K562 (cell line): ENCODE results near the gene LCNL1. TPM values are rescaled to one million over a fixed set of nuclear protein-coding genes. Genes with fewer than 3 reads are reported as not detected.

Source experiments
- ATAC-seq: fragments of 200-7000 bp; cut with Tn5 transposase; 3 replicates; pipeline ENCODE4 v1.9.1; 2020; ENCODE audit warnings: moderate library complexity
- BruUV-seq: library from RNA; stranded (reverse); fragments of 400-500 nt; replicated peaks from 2 replicates; lab custom pipeline; 2021; lab: Mats Ljungman, UMichigan
- CTCF ChIA-PET: fragments of 300-600 bp; formaldehyde crosslinking; extraction: SDS; loops from one replicate; lab custom pipeline; 2021; ENCODE audit warnings: low intra/inter-chr PET ratio; lab: Yijun Ruan, JAX
- POLR2A ChIA-PET: fragments of 300-600, 350-650 bp; sonication (Branson Sonifier 250); formaldehyde crosslinking; extraction: SDS; loops from one replicate; lab custom pipeline; 2021; ENCODE audit warnings: antibody characterized with exemption, inconsistent platforms; lab: Yijun Ruan, JAX
- DNase-seq, 4 experiments: peaks; one replicate each; pipeline versions ENCODE4 v3.0.0 to v3.0.0-alpha.2; 2011 to 2018; ENCODE audit warnings: low spot score in 3 of 4, mixed read lengths in 3 of 4; ENCODE audit errors: extremely low read depth in 1 of 4
- FAIRE-seq: peaks from 2 replicates; lab custom pipeline; 2011; peaks lifted over from hg19 to GRCh38; lab: Jason Lieb, UNC
- H2AFZ ChIP-seq: 2 replicates; pipeline ENCODE4 v1.6.0; 2011; ENCODE audit warnings: low read depth, low read length, control low read depth, inconsistent platforms
- H3K27ac ChIP-seq: fragments of 200-600 bp; 3 replicates; pipeline ENCODE4 v1.8.0; 2011; ENCODE audit warnings: low read depth, mild to moderate bottlenecking, control low read depth, inconsistent platforms, low read length, moderate library complexity, mixed read lengths; ENCODE audit errors: extremely low read depth
- H3K27me3 ChIP-seq, 2 experiments: fragments of 300-600 bp in 1 of 2; 2 replicates in 1 of 2; 3 replicates in 1 of 2; pipeline versions ENCODE4 v1.6.0 to v1.8.0; 2011; ENCODE audit warnings: inconsistent platforms in 2 of 2, low read length in 2 of 2, mild to moderate bottlenecking in 1 of 2, mixed read lengths in 1 of 2, moderate library complexity in 1 of 2; ENCODE audit not compliant: control insufficient read depth in 2 of 2, insufficient read depth in 2 of 2
- H3K36me3 ChIP-seq: fragments of 300-600 bp; 3 replicates; pipeline ENCODE4 v1.8.0; 2011; ENCODE audit warnings: mild to moderate bottlenecking, low read length, inconsistent platforms; ENCODE audit not compliant: control insufficient read depth, insufficient read depth
- H3K4me1 ChIP-seq, 2 experiments: fragments of 200-600 bp in 1 of 2; replicated peaks in 1 of 2; 2 replicates in 1 of 2; 3 replicates in 1 of 2; pipeline versions ENCODE4 v1.5.1 to v1.8.0; 2011; ENCODE audit warnings: inconsistent platforms in 2 of 2, low read length in 2 of 2, mild to moderate bottlenecking in 1 of 2, mixed read lengths in 1 of 2, moderate library complexity in 1 of 2; ENCODE audit not compliant: control insufficient read depth in 2 of 2, insufficient read depth in 2 of 2
- H3K4me2 ChIP-seq: 2 replicates; pipeline ENCODE4 v1.6.1; 2011; ENCODE audit warnings: low read length, control low read depth, inconsistent platforms, mixed read lengths; ENCODE audit not compliant: insufficient read depth
- H3K4me3 ChIP-seq: fragments of 200-600 bp; sonication (generic), shearing (Covaris generic); 2 replicates; pipeline ENCODE4 v1.5.1; 2016; ENCODE audit warnings: control low read depth, inconsistent platforms
- H3K79me2 ChIP-seq: fragments of 200-600 bp; 3 replicates; pipeline ENCODE4 v1.8.0; 2011; ENCODE audit warnings: low read length, inconsistent platforms; ENCODE audit not compliant: control insufficient read depth, insufficient read depth
- H3K9ac ChIP-seq, 2 experiments: 2 replicates each; pipeline versions ENCODE4 v1.6.0 to v1.6.1; 2011; ENCODE audit warnings: low read depth in 2 of 2, low read length in 2 of 2, control low read depth in 1 of 2, inconsistent platforms in 1 of 2, mild to moderate bottlenecking in 1 of 2, mixed read lengths in 1 of 2; ENCODE audit not compliant: insufficient read depth in 1 of 2
- H3K9me1 ChIP-seq: one replicate; pipeline ENCODE4 v1.6.0; 2011; ENCODE audit warnings: inconsistent platforms, mild to moderate bottlenecking, low read length, moderate library complexity; ENCODE audit not compliant: control insufficient read depth, insufficient read depth
- H3K9me3 ChIP-seq: replicated peaks from 2 replicates; pipeline ENCODE4 v1.5.1; 2011; ENCODE audit warnings: low read depth, low read length, inconsistent platforms; ENCODE audit not compliant: control insufficient read depth, insufficient read depth
- H4K20me1 ChIP-seq: replicated peaks from 2 replicates; pipeline ENCODE4 v1.6.1; 2011; ENCODE audit warnings: low read length, inconsistent platforms, mixed read lengths; ENCODE audit not compliant: control insufficient read depth, insufficient read depth
- SETDB1 ChIP-seq: IDR thresholded peaks from one replicate; pipeline ENCODE4 v1.6.1; 2012; ENCODE audit warnings: low read length, control low read depth, inconsistent platforms
- SIX5 ChIP-seq, 2 experiments: IDR thresholded peaks; 2 replicates each; pipeline ENCODE4 v1.6.1; 2011; ENCODE audit warnings: low read length in 2 of 2, borderline replicate concordance in 1 of 2, low read depth in 1 of 2, mild to moderate bottlenecking in 1 of 2, moderate library complexity in 1 of 2; ENCODE audit not compliant: insufficient read depth in 1 of 2
- ZNF263 ChIP-seq: sonication (generic); formaldehyde crosslinking; IDR thresholded peaks from 2 replicates; pipeline ENCODE4 v1.8.0; 2022; ENCODE audit warnings: mild to moderate bottlenecking, missing genetic modification reagents, borderline replicate concordance
- WGBS: fragments of 100-300 bp; shearing (Covaris generic); methylation state at CpG from one replicate; pipeline ENCODE4 v1.1.6; 2016; ENCODE audit warnings: low coverage, mixed read lengths; ENCODE audit not compliant: insufficient coverage; ENCODE audit errors: missing lambda C conversion rate; 5-methylcytosine and 5-hydroxymethylcytosine counted together
- in situ Hi-C: fragments of 300-500 bp; cut with MboI; formaldehyde crosslinking; loops from 4 replicates; pipeline ENCODE4 v1.15.0; 2018; ENCODE audit warnings: inconsistent platforms, mixed read lengths
- intact Hi-C: fragments of 100-400 bp; cut with micrococcal nuclease; formaldehyde crosslinking; loops from 2 replicates; pipeline ENCODE4 v1.14.2; 2022
- polyA plus RNA-seq, 8 experiments: library from polyadenylated mRNA; depleted of rRNA in 4 of 8; stranded (reverse) in 5 of 8; unstranded in 3 of 8; fragments of >200 nt; fragmentation: Nextera tagmentation in 2 of 8; fragmentation: Illumina TruSeq in 1 of 8; extraction: Ambion mirVana in 2 of 8; extraction: Trizol in 1 of 8; gene quantifications; 2 replicates each; pipeline versions ENCODE4 v1.2.1 to v1.2.3, GENCODE V29; 2011 to 2014; ENCODE audit warnings: inconsistent platforms in 1 of 8, missing spikeins in 1 of 8
- total RNA-seq, 7 experiments: library from RNA; depleted of rRNA in 6 of 7; stranded (reverse); fragments of >200 nt in 6 of 7; fragmentation: Illumina TruSeq in 2 of 7; extraction: Trizol in 2 of 7; gene quantifications; 2 replicates each; pipeline versions ENCODE4 v1.2.1 to v1.2.3, GENCODE V29; 2011 to 2021; ENCODE audit warnings: low replicate concordance in 1 of 7
- TF ChIP-seq, protein P1 (sequence below): fragments of 200-800 bp; sonication (Bioruptor generic); IDR thresholded peaks from 2 replicates; pipeline ENCODE4 v1.6.1; 2017; ENCODE audit warnings: missing genetic modification characterization, missing compliant biosample characterization
- TF ChIP-seq, protein P2 (sequence below): fragments of 450-650 bp; IDR thresholded peaks from 2 replicates; pipeline ENCODE4 v1.6.1; 2018; ENCODE audit not compliant: partially characterized antibody

The LCNL1 gene
- total and polyA plus RNA-seq, 9 of the 15 experiments (the other 6 are each of a cell fraction or from before 2014, with no cell fraction given): 0.04 to 0.16 (median 0.04) TPM; not detected in 4

DNA sequence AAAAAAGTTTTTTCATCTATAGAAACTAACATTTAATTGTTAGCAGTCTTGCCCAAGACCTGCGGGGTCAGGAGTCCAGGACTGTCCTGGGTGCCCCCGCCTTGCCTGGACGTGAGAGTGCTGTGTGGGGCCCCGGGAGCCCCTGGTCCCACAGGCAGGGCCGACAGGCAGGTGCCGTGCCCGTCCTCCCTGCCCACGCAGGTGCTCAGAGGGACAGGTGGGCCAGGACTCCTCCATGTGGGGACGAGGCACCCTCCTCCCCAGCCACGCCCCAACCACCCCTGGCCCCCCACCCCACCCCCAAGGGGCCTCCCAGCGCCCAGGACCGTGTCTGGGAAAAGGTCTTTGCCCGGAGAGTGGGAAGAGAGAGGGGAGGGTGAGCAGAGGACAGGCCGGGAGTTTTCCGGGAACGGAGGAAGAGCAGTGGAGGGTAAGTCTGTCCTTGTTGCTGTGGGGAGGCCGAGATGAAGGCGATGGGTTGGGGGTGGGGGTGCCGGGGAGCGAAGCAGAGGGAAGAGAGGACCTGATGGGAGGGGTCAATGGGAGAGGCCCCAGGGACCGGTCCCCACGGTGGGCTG is 33.5 kb upstream of the LCNL1 start:
- FAIRE-seq: no peak
- no peak for DNase-seq
- H3K4me2 ChIP-seq: peak overlapping the region; percentile 74
- WGBS: 29% methylated on average over 11 of the region's 22 CpGs
- peaks cover 2% of the 10 kb centered on the region; the same call in 1 of the 3 replicates for H3K79me2 ChIP-seq
- peak; percentile 2 for ATAC-seq
- peaks cover 2% of the 10 kb centered on the region for H3K9me1 ChIP-seq
- intact Hi-C loops (loop anchor here (5.0 kb wide), 2 partner anchors 43 to 162 kb away; partner anchors contain the start of gene PAXX), in situ Hi-C loops (loop anchor here (5.0 kb wide), 1 partner anchor 88 kb away; no protein-coding TSS in a partner anchor)
- CTCF ChIA-PET: interaction anchor here (2.0 to 3.4 kb wide), 2 partner anchors 79 to 85 kb away, joined by 17 to 47 read pairs; partner anchors contain the start of gene ABCA2
- POLR2A ChIA-PET: interaction anchor here (0.6 to 1.0 kb wide), 2 partner anchors 13 to 26 kb away, joined by 3 read pairs; no protein-coding TSS in a partner anchor
- no peaks in the 10 kb centered on the region for H3K36me3 ChIP-seq
- no TSS peak for BruUV-seq
- H3K9ac ChIP-seq: peak overlapping the region; percentile 68 to 92; a peak in 3 of 4 replicates
- peak overlapping the region; percentile 51 for H3K4me3 ChIP-seq
- H3K9me3 ChIP-seq: no peaks in the 10 kb centered on the region
- peak overlapping the region; percentile 78 for H2AFZ ChIP-seq
- H4K20me1 ChIP-seq: no peaks in the 10 kb centered on the region
- peaks cover 16 to 81% of the 10 kb centered on the region in 2 experiments for H3K4me1 ChIP-seq
- H3K27me3 ChIP-seq: no peaks in the 10 kb centered on the region
- 0 out of 3 replicates have a peak overlapping the region, but pooled peaks have one; percentile 32 for H3K27ac ChIP-seq
- no peak for TF ChIP-seq SIX5 (IDR thresholded peaks at IDR 0.05; ENCODE audit: borderline replicate concordance in 1 of 2, insufficient read depth in 1 of 2, low read depth in 1 of 2, low read length in 2 of 2)
- TF ChIP-seq, protein P1, sequence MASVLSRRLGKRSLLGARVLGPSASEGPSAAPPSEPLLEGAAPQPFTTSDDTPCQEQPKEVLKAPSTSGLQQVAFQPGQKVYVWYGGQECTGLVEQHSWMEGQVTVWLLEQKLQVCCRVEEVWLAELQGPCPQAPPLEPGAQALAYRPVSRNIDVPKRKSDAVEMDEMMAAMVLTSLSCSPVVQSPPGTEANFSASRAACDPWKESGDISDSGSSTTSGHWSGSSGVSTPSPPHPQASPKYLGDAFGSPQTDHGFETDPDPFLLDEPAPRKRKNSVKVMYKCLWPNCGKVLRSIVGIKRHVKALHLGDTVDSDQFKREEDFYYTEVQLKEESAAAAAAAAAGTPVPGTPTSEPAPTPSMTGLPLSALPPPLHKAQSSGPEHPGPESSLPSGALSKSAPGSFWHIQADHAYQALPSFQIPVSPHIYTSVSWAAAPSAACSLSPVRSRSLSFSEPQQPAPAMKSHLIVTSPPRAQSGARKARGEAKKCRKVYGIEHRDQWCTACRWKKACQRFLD (CRISPR knock-in tag): 0 out of 2 replicates have a peak, but pooled peaks have one; percentile 38
- peak; percentile 56; the same call in 1 of the 2 replicates for TF ChIP-seq ZNF263
- TF ChIP-seq SETDB1: peak; percentile 8
- TF ChIP-seq, protein P2, sequence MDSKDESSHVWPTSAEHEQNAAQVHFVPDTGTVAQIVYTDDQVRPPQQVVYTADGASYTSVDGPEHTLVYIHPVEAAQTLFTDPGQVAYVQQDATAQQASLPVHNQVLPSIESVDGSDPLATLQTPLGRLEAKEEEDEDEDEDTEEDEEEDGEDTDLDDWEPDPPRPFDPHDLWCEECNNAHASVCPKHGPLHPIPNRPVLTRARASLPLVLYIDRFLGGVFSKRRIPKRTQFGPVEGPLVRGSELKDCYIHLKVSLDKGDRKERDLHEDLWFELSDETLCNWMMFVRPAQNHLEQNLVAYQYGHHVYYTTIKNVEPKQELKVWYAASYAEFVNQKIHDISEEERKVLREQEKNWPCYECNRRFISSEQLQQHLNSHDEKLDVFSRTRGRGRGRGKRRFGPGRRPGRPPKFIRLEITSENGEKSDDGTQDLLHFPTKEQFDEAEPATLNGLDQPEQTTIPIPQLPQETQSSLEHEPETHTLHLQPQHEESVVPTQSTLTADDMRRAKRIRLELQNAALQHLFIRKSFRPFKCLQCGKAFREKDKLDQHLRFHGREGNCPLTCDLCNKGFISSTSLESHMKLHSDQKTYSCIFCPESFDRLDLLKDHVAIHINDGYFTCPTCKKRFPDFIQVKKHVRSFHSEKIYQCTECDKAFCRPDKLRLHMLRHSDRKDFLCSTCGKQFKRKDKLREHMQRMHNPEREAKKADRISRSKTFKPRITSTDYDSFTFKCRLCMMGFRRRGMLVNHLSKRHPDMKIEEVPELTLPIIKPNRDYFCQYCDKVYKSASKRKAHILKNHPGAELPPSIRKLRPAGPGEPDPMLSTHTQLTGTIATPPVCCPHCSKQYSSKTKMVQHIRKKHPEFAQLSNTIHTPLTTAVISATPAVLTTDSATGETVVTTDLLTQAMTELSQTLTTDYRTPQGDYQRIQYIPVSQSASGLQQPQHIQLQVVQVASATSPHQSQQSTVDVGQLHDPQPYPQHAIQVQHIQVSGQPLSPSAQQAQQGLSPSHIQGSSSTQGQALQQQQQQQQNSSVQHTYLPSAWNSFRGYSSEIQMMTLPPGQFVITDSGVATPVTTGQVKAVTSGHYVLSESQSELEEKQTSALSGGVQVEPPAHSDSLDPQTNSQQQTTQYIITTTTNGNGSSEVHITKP: peak; percentile 11
